Endothelial cell of umbilical vein (primary cell): Measurements from ENCODE around the gene UPB1. TPM values are rescaled to one million over a fixed set of nuclear protein-coding genes. Genes with fewer than 3 reads are reported as not detected.

Experiments used
- BruUV-seq: library from RNA; stranded (reverse); fragments of 400-500 nt; replicated peaks from 2 replicates; lab custom pipeline; 2021; lab: Mats Ljungman, UMichigan
- CTCF ChIA-PET: fragments of 300-600, 350-600 bp; sonication (Branson Sonifier 250); formaldehyde crosslinking; loops from one replicate; lab custom pipeline; 2021; ENCODE audit warnings: antibody characterized with exemption, inconsistent platforms; lab: Charles Lee
- POLR2A ChIA-PET: fragments of 300-600, 350-600 bp; sonication (Branson Sonifier 250); formaldehyde crosslinking; loops from one replicate; lab custom pipeline; 2021; ENCODE audit warnings: antibody characterized with exemption, inconsistent platforms; lab: Charles Lee
- DNase-seq: peaks from one replicate; pipeline ENCODE4 v3.0.0-alpha.2; 2011; ENCODE audit warnings: low read depth, low spot score
- FAIRE-seq: peaks from 2 replicates; lab custom pipeline; 2011; peaks lifted over from hg19 to GRCh38; lab: Jason Lieb, UNC
- H2AFZ ChIP-seq: 2 replicates; pipeline ENCODE4 v1.6.0; 2012; ENCODE audit warnings: low read depth, low read length, control low read depth, inconsistent platforms
- H3K27ac ChIP-seq: 2 replicates; pipeline ENCODE4 v1.5.1; 2011; ENCODE audit warnings: low read depth, mild to moderate bottlenecking, control low read depth, low read length, moderate library complexity; ENCODE audit not compliant: insufficient read depth
- H3K27me3 ChIP-seq, 2 experiments: 2 replicates each; pipeline versions ENCODE4 v1.6.0 to v1.6.1; 2011; ENCODE audit warnings: low read length in 2 of 2, mixed read lengths in 1 of 2; ENCODE audit not compliant: control insufficient read depth in 2 of 2, insufficient read depth in 2 of 2
- H3K36me3 ChIP-seq, 2 experiments: 2 replicates in 1 of 2; 3 replicates in 1 of 2; pipeline ENCODE4 v1.5.1; 2011; ENCODE audit warnings: low read length in 2 of 2, mild to moderate bottlenecking in 1 of 2, moderate library complexity in 1 of 2; ENCODE audit not compliant: control insufficient read depth in 2 of 2, insufficient read depth in 2 of 2; ENCODE audit errors: extremely low read depth in 1 of 2
- H3K4me1 ChIP-seq: 3 replicates; pipeline ENCODE4 v1.5.1; 2011; ENCODE audit warnings: mild to moderate bottlenecking, low read length; ENCODE audit not compliant: control insufficient read depth, insufficient read depth; ENCODE audit errors: extremely low read depth
- H3K4me2 ChIP-seq: 2 replicates; pipeline ENCODE4 v1.6.1; 2011; ENCODE audit warnings: low read length, control low read depth, mixed read lengths; ENCODE audit not compliant: insufficient read depth
- H3K4me3 ChIP-seq, 3 experiments: fragments of 200-600 bp in 1 of 3; sonication (generic), shearing (Covaris generic) in 1 of 3; replicated peaks in 1 of 3; 2 replicates each; pipeline ENCODE4 v1.5.1; 2011 to 2016; ENCODE audit warnings: control low read depth in 3 of 3, low read length in 3 of 3, mild to moderate bottlenecking in 2 of 3, inconsistent platforms in 1 of 3, low read depth in 1 of 3, moderate library complexity in 1 of 3; ENCODE audit not compliant: insufficient read depth in 1 of 3
- H3K79me2 ChIP-seq: 2 replicates; pipeline ENCODE4 v1.6.0; 2012; ENCODE audit warnings: low read length, inconsistent platforms; ENCODE audit not compliant: control insufficient read depth, insufficient read depth
- H3K9ac ChIP-seq: replicated peaks from 2 replicates; pipeline ENCODE3; 2011; ENCODE audit warnings: low read length, control low read depth; ENCODE audit not compliant: insufficient read depth; ENCODE audit errors: extremely low read depth
- H3K9me1 ChIP-seq: replicated peaks from 3 replicates; pipeline ENCODE4 v1.6.0; 2011; ENCODE audit warnings: mild to moderate bottlenecking, low read length; ENCODE audit not compliant: control insufficient read depth, insufficient read depth; ENCODE audit errors: extremely low read depth
- H3K9me3 ChIP-seq: replicated peaks from 2 replicates; pipeline ENCODE4 v1.5.1; 2012; ENCODE audit warnings: low read length, inconsistent platforms; ENCODE audit not compliant: control insufficient read depth, insufficient read depth
- H4K20me1 ChIP-seq: replicated peaks from 2 replicates; pipeline ENCODE3; 2011; ENCODE audit warnings: mild to moderate bottlenecking, low read length; ENCODE audit not compliant: control insufficient read depth, insufficient read depth; ENCODE audit errors: extremely low read depth
- EZH2 ChIP-seq: IDR thresholded peaks from 2 replicates; pipeline ENCODE4 v1.6.1; 2012; ENCODE audit warnings: borderline replicate concordance, low read depth, mild to moderate bottlenecking, moderate library complexity, low read length, inconsistent platforms; ENCODE audit not compliant: severe bottlenecking
- FOS ChIP-seq: IDR thresholded peaks from 2 replicates; pipeline ENCODE4 v1.6.1; 2011; ENCODE audit warnings: mild to moderate bottlenecking, low read length, moderate library complexity, borderline replicate concordance; ENCODE audit not compliant: insufficient read depth
- GATA2 ChIP-seq: IDR thresholded peaks from 2 replicates; pipeline ENCODE4 v1.7.0; 2011; ENCODE audit warnings: low read depth, mild to moderate bottlenecking, moderate library complexity, mixed read lengths, low read length; ENCODE audit not compliant: insufficient read length, insufficient read depth
- JUN ChIP-seq: IDR thresholded peaks from 2 replicates; pipeline ENCODE4 v1.6.1; 2011; ENCODE audit warnings: borderline replicate concordance, low read depth; ENCODE audit not compliant: insufficient read length, insufficient read depth
- MYC ChIP-seq: IDR thresholded peaks from one replicate; pipeline ENCODE4 v1.6.1; 2011; ENCODE audit warnings: mild to moderate bottlenecking, low read depth, low read length
- POLR2AphosphoS5 ChIP-seq: IDR thresholded peaks from 2 replicates; pipeline ENCODE4 v1.6.1; 2012; ENCODE audit warnings: low read depth, mild to moderate bottlenecking, control low read depth, low read length, moderate library complexity; ENCODE audit not compliant: insufficient read depth
- dilution Hi-C: fragments of 300-500 bp; cut with MboI; formaldehyde crosslinking; loops from one replicate; pipeline ENCODE4 v1.15.0; 2019; ENCODE audit warnings: low sequenced_read_pairs; ENCODE audit not compliant: extremely low pct_ligation_motif_present
- intact Hi-C: fragments of 100-400 bp; cut with micrococcal nuclease; formaldehyde crosslinking; loops from one replicate; pipeline ENCODE4 v1.10.0; 2022
- polyA plus RNA-seq, 4 experiments: library from polyadenylated mRNA; depleted of rRNA in 3 of 4; stranded (reverse) in 3 of 4; unstranded in 1 of 4; fragments of >200 nt; gene quantifications; 2 replicates each; pipeline versions ENCODE4 v1.2.1 to v1.2.3, GENCODE V29; 2011 to 2012; ENCODE audit warnings: missing spikeins in 1 of 4
- total RNA-seq: library from RNA; stranded (reverse); gene quantifications from 2 replicates; pipeline ENCODE4 v1.2.3, GENCODE V29; 2021
- TF ChIP-seq, protein P1 (sequence below): IDR thresholded peaks from 2 replicates; pipeline ENCODE4 v1.6.1; 2011; ENCODE audit not compliant: insufficient read depth, insufficient read length
- TF ChIP-seq, protein P2 (sequence below), 2 donors: IDR thresholded peaks; 1 replicate in 1 of 2; 2 replicates in 1 of 2; pipeline ENCODE4 v1.5.1; 2011; ENCODE audit warnings: low read length in 2 of 2, mild to moderate bottlenecking in 2 of 2, moderate library complexity in 2 of 2, control low read depth in 1 of 2, inconsistent platforms in 1 of 2, low read depth in 1 of 2; ENCODE audit not compliant: insufficient read depth in 1 of 2; ENCODE audit errors: extremely low read depth in 1 of 2

The UPB1 gene
- total and polyA plus RNA-seq, 2 donors (not counting 3 experiments of a cell fraction or from before 2014, with no cell fraction given) = 0.30 to 0.80 TPM

DNA sequence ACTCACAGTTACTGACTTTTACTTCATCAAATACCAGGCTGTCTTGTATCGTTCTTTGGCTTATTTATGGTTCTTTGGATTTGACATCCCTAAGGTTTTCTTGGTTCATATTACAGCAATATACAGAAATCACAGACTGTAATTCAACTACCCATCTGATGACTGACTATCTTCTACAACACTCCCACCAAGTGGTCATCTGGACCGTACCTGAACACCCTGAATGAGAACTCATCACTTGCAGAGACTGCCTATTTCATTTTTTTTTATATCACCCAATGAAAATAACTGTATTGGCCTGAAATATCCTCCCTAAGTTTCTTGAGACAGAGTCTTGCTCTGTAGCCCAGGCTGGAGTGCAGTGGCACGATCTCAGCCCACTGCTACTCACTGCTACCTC lies 9.5 kb upstream of the UPB1 start:
- intact Hi-C loops = no loop called here
- Histone ChIP-seq H3K27ac (no peak overlapping the region), H3K27me3 (no peaks in the 10 kb centered on the region), H3K9me3 (no peaks in the 10 kb centered on the region), H2AFZ (no peak overlapping the region), H3K4me3 (no peak overlapping the region), H3K36me3 (no peaks in the 10 kb centered on the region), H3K9me1 (no peaks in the 10 kb centered on the region), H3K9ac (no peak overlapping the region), H3K79me2 (no peaks in the 10 kb centered on the region), H3K4me1 (peaks cover 38% of the 10 kb centered on the region), H4K20me1 (no peaks in the 10 kb centered on the region), H3K4me2 (no peak overlapping the region)
- no peak for FAIRE-seq
- POLR2A ChIA-PET = no interaction called here
- dilution Hi-C loops = no loop called here
- CTCF ChIA-PET = interaction anchor here (0.8 to 3.2 kb wide), 7 partner anchors 11 to 62 kb away, joined by 3 to 20 read pairs (median 6); no protein-coding TSS in a partner anchor
- TF ChIP-seq, protein P1, sequence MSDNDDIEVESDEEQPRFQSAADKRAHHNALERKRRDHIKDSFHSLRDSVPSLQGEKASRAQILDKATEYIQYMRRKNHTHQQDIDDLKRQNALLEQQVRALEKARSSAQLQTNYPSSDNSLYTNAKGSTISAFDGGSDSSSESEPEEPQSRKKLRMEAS = no peak
- TF ChIP-seq GATA2 (no peak), POLR2AphosphoS5 (no peak), MYC (no peak), JUN (no peak), EZH2 (no peak)
- BruUV-seq = no TSS peak
- no peak for DNase-seq

DNA sequence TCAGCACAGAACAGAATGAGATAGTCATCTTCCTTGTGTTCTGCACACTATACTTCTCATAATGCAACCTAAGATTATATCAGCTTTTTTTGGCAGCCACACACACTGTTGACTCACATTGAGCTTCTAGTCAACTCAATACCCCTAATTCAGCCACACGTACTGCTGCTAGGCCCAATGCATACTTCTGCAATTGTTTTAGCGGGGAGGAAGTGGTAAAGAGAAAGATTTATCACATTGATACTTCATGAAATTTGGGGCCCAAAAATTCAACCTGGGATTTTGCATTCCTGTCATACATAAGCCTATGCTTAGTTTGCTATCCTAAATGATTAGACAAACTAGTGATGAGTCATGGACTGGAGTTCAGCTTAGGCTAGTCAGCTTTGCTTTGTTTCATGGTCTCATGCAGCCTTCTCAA lies 8.6 kb upstream of the UPB1 start:
- Histone ChIP-seq H3K27ac (no peak overlapping the region), H3K4me3 (no peak overlapping the region)
- POLR2A ChIA-PET = no interaction called here

More for the DNA sequence above, 8.6 kb upstream of the UPB1 start:
- Histone ChIP-seq H3K27me3 (no peaks in the 10 kb centered on the region), H3K9ac (no peak overlapping the region), H3K4me1 (peaks cover 36% of the 10 kb centered on the region), H3K9me1 (no peaks in the 10 kb centered on the region), H3K79me2 (no peaks in the 10 kb centered on the region), H4K20me1 (no peaks in the 10 kb centered on the region), H3K4me2 (no peak overlapping the region), H3K36me3 (no peaks in the 10 kb centered on the region), H2AFZ (no peak overlapping the region), H3K9me3 (no peaks in the 10 kb centered on the region)
- TF ChIP-seq POLR2AphosphoS5 (peak; percentile 49), JUN (peak; percentile 68), GATA2 (peak; percentile 97), FOS (peak; percentile 88)
- TF ChIP-seq, protein P1 = no peak
- TF ChIP-seq, protein P2, sequence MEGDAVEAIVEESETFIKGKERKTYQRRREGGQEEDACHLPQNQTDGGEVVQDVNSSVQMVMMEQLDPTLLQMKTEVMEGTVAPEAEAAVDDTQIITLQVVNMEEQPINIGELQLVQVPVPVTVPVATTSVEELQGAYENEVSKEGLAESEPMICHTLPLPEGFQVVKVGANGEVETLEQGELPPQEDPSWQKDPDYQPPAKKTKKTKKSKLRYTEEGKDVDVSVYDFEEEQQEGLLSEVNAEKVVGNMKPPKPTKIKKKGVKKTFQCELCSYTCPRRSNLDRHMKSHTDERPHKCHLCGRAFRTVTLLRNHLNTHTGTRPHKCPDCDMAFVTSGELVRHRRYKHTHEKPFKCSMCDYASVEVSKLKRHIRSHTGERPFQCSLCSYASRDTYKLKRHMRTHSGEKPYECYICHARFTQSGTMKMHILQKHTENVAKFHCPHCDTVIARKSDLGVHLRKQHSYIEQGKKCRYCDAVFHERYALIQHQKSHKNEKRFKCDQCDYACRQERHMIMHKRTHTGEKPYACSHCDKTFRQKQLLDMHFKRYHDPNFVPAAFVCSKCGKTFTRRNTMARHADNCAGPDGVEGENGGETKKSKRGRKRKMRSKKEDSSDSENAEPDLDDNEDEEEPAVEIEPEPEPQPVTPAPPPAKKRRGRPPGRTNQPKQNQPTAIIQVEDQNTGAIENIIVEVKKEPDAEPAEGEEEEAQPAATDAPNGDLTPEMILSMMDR (IDR thresholded peaks at IDR 0.05; ENCODE audit: extremely low read depth in 1 of 2, insufficient read depth in 1 of 2, low read depth in 1 of 2, low read length in 2 of 2) = no peak
- CTCF ChIA-PET = interaction anchor here (0.6 to 3.2 kb wide), 12 partner anchors 10 to 509 kb away, joined by 3 to 20 read pairs (median 4); no protein-coding TSS in a partner anchor
- peak; percentile 90 for FAIRE-seq
- intact Hi-C loops (no loop called here), dilution Hi-C loops (no loop called here)
- DNase-seq = peak; percentile 77
- BruUV-seq = no TSS peak
